COLO668 (cell line): Measurements from ENCODE around the gene HEXIM2.
A peak's percentile ranks its signal among the peaks of the same experiment; 100 is the strongest.
"Not testable (repeated sequence)": the region's sequence is repeated elsewhere in the genome, so short reads cannot be mapped to it uniquely, and the experiment has no call there.

Experiments used
- DNase-seq: peaks from one replicate; lab custom pipeline; 2025; ENCODE audit not compliant: unreplicated experiment; lab: John Stamatoyannopoulos, UW

Gene HEXIM2, protein sequence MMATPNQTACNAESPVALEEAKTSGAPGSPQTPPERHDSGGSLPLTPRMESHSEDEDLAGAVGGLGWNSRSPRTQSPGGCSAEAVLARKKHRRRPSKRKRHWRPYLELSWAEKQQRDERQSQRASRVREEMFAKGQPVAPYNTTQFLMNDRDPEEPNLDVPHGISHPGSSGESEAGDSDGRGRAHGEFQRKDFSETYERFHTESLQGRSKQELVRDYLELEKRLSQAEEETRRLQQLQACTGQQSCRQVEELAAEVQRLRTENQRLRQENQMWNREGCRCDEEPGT

DNA sequence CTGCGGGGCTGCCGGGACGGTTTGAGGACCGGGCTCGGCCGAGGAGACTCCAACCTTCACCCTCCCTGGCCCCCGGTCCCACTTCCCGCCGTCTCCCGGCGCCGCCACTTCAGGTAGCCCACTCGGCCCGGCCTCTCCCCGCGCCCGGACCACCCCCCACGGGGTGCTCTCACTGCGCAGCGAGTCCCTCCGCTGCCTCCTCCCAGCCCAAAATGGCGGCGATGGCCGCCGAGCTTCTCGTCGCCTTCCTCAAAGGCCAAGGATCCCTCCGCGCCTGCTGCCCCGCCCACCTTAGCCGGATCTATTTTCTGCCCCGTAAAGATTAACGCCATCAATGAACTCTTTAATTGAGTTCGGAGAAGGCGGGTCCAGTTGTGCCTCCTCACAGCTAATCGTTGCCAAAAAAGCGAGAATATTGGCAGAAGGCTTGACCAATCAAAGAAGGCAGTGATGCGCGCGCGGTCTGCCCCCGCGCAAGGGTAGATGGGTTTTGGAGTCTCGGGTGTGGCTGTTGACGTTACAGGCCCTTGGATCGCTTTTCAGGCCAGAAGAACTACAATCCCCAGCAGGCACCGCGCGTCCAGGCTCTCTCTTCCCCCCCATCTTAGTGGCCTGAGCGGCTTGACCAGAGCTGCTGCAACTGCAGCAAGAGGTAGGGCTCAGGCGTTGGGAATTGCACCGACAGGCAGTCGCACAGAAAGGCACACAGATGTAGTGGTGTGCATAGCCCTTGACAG, at the start of gene HEXIM2:
HEXIM2 (plus strand) TSS at position 588 of the 737 bp plus-strand sequence. CDS start 919 bp downstream, outside the sequence.
- peak; percentile 99 for DNase-seq

DNA sequence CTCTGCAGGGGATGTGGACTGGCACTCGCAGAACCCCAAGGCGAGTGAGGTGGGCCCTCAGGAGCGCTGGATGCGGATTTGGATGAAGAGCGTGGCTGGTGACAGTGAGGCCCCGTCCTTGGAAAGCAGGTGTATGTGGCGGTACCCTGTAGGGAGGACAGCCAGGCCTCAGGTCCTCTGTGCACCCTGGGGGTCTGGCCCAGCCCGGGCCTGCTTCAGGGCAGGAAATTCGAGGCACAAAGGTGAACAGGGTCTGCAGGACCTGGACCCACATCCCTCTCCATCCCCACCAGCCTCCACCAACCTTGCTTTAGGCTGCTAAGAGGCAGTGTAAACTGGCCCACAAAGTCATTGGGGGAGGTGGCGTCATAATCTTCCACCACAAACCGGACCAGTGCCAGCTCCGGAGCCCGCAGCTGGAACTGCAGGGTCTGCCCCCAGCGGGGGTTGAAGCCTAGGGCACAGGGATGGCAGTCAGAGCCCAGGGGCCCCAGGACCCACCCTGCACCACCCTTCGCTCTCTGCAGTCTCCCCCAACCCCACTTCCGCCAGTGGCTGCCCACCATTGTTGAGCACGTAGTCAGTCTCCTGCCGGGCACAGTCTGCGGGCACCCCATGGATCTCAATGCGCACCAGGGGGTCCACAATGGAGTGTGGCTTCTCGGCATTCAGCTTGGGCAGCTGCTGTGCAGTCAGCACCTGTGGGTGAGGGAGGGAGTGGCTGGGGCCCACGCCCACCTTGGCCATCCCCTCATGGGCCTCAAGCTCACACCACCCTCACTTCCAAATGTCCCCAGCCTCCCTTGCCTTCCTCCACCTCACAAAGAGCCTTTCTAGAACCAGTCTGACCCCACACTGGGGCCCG, 48.9 kb upstream of the HEXIM2 start:
- no peak for DNase-seq

DNA sequence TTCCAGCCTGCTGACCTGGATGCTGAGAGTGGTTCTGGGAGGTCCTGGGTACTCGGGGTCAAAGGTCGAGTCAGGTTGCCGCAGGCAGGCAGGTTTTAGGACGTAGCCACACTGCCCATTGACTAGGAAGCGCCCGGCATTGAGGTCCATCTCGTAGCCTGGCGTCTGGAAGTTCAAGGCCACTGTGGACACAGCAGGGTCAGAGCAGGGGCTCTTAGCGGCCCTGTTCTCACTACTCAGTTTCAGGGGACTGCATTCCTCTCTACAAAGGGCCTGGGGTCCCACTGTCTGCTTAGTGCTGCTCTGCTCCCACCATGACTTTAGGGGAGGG, 48.3 kb upstream of the HEXIM2 start:
- DNase-seq, result no peak

DNA sequence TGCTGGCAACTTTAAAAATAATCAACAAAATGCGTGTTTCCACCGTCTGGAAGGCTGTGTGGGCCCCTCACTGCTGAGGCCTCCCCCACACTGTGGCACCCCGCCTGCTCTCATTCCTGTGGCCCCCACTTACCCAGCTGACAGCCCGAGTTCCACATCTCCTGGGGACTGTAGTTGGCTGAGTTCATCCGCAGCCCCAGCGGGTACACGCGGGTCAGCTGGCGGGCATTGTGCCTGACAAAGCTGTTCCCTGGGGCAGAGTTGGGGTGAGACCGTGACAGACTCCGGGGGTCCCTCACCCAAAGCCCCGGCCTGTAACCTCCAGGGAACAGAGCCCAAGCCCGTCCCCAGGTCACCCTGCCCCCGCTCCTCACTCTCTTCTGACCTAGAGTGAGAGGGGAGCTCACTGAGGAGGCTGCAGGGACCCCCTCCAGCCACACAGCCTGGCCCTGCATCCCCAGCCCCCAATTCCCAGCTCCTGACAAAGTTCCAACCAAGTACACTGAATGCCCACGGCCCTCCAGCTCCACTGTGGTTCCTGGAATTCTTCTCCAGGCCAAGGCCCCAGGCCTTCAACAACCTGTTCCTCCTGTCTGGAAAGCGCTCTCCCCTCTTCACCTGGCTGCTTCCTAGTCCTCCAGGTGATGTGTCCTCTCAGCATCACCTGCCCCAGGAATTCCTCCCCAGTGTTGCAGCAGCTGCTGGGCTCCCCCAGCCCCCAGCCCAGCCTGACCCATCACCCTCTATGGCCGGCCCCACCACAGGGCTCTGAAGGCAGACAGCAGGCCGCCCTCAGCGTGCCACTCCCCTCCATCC, 47.4 kb upstream of the HEXIM2 start:
- no peak for DNase-seq

DNA sequence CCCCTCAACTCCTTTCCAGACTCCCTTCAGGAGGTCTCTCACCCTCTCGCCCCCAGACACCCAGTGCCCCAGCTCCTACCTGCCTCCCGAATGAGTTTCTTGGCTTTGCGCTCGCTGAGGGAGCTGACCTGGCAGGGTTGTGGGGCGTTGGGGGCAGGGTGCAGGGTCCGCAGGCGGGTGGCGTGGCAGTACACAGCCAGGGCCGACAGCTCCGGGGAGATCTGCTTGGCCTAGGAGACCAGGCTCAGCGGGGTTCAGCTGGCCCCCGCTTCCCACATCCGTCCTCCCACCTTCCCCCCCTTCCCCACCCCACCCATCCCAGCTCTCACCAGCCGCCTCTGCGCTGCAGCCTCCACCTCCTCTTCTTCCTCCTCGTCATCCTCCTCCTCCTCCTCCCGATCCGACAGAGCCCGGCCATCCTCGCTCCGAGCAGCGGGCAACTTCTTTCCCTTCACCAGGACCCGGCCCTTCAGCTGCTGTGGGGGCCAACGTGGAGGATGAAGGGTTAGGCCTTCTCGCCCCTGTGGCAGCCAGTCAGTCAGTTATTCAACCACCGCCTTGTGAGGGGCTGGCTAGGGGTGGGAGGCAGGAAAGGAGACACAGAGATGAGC, 46.6 kb upstream of the HEXIM2 start:
- no peak for DNase-seq

DNA sequence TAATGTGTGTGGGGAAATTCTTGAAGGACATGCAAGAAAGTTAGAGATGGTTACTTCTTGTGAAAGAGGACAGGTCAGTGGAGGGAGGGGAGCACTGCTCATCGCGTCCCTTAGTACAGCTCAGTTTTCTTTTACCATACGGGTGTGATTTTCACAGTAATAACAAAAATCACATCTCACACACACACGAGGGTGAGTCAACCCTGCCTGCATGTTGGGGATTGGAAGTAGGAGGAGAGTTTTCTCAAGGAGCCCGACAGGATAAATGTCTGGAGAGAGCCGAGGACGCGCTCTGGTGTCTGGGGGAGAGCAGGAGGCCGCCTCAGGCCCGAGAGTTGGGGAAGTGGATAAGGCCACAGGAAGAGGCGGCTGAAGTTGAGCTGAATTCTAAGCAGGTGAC, 45.8 kb upstream of the HEXIM2 start:
- no peak for DNase-seq

DNA sequence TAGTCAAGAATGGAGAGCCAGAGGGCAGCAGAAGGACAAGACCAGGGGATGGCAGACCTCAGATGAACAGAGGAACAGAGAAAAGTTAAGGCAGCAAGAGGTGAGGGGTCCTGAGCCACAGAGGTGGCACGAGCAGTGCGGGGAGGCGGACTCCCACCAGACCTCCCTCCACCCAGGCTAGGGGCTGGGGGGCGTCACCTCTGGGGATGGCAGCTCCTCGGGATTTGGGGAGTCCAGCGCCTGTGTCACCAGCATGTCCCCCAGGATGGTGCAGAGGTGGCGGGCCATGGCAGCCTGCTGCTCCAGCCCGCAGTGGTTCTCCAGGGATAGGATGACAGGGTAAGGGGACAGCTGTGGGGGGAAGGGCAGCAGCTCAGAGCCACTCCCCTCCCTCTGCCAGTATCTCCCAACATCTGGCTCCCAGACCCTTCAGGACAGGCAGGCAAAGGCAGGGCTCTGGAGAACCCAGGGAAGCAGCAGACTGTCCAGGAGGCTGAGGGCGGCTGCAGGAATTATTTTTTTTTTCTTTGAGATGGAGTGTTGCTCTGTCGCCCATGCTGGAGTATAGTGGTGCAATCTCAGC, 45.1 kb upstream of the HEXIM2 start:
- DNase-seq, result no peak

DNA sequence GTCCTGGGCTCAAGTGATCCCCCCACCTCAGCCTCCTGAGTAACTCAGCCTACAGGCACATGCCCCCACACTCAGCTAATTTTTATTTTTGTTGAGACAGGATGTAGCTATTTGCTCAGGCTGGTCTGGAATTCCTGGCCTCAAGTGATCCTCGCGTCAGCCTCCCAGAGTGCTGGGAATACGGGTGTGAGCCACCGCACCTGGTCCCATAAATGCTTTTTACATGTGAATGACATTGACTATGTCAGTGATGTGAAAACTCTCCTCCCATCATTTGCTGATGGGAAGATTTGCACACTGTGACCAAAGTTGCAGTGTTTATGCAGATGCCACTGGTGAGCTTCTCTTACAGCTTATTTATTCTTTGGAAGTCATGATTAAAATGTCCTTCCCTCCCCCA, 44.3 kb upstream of the HEXIM2 start:
- DNase-seq, result no peak

DNA sequence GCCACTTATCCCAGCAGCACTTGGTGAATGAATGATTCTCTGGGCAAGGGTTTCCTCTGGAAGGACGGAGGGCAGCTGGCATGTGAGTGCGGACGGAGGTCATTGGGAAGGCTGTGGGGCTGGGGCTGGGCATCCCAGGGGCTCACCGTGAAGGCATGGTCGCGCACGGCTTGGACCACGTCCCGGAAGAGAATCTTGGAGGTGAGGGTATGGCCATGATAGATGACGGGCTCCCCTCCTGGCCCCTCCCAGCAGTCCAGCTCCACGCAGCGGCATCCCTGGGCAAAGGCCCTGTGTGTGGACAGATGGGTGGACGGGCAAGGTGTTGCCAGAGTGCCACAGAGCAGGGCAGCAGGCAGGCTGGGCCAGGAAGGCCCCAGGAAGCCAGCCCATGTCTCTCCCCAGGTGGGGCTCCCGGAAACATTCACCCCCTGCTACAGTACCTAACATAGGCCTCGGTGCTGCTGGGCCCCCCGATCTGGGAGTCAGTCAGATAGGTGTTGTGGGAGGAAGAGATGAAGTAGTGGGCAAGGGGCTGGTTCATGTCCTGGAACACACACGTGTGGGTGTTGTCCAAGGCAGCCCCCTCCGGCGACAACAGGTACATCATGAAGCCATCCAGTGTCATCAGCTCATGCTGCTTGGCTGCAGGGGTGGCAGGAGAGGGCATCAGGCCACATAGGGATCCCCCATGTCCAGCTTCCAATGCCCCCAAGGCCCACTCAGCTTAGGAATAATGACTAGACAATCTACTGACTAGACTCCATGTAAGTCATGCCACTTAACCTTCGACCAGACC, 43.6 kb upstream of the HEXIM2 start:
- no peak for DNase-seq

DNA sequence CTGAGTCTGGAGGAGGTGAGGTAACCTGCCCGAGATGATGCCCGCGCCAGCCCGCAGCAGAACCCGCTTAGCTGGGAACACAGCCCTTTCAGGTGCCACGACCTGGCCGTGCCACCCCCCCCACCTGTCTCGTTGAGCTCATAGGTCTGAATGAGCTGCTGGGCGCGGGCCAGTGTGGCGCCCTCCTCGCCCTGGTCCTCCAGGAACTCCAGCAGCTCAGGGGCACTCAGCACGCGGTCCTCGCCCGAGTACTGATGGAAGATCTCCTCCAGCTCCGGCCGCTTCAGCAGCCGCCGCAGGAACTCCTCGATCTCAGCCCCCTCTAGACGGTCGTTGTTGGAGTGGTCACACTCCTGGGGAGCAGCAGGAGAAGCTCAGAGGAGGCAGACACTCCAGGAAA, 43.0 kb upstream of the HEXIM2 start:
- no peak for DNase-seq

DNA sequence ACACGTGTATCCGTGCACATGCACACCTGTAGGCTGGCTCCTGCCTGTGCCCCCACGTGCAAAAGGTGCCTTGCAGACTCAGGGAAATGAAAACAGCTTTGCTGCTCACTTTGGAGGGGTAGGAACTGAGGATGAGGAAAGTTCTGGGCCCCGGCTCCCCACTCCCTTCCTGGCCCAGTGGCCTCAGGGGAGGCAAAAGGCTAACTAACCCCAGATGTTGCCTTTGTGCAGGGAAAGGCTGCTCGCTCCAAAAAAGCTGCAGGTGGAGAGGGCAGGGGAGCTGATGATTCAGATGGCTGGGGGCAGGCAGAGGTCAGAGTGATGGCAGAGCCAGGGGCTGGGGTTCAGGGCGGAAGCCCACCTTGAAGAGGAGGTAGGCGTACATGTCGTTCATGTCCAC, 41.7 kb upstream of the HEXIM2 start:
- DNase-seq, result no peak

DNA sequence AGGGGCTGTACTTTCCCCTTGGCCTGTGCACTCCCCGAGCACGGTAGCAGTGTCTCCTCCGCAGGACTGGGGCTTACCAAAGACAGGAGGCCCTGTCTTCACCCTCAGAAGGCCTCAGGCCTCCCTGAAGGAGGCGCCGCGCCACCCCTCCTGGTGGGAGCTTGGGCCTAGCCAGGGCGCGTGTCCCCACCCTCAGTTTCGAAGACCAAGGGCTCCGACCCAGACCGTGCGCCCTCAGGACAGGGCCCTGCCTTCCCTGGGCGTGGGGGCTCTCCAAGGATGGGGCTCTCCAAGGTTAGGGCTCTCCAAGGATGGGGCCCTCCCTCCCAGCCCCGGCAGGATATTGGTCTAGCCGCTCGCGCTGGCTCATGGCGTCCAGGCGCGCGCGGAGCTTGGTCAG, 41.1 kb upstream of the HEXIM2 start:
- DNase-seq, result no peak

DNA sequence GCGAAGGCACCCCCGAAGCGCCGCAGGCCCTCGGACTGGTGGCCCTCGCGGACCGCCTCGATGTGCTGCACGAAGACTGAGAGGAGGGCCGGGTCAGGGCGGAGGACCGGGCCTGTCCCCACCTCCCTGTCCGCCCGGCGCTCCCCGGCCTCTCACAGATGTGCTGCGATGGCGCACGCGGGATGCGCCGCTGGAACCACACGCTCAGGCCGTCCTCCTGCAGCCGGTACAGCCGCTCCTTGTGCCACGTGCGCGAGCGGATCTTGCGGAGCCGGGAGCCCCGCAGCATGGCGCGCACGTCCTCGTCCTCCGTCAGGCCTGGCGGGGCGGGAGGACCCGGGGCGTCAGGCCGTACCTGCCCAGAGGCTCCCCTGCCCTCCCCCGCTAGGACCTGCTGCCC, 40.6 kb upstream of the HEXIM2 start:
- no peak for DNase-seq

DNA sequence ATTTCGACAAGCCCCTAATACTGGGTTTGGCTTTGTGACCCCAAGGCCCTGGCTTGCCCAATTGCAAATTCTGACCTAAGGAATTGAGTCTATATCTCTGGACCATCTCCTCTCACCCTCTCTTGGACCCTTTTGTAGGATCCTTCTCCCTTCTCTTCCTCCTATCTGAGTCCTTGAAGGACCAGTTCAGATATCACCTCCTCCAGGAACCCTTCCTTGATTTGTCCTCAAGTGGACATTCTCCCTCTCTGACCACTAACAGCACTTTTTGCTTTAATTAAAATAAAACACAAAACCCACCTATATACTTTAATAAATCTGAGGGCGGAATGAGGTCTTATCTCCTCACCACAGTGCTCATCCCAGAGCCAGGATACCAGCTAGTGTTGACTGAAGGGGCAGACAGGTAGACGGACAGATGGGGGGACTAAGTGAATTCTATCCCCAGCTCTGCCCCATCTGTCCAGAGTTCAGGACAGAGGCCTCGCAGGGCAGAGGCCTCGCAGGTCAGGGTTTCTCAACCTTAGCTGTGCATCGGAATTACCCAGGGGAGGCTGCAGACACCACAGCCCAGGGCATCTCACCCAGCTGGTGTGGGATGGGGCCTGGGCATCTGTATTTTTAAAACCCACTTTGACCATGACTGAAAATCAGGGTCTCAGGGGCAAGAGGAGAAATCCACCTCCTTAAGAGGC, 38.5 kb upstream of the HEXIM2 start:
- DNase-seq, result no peak

DNA sequence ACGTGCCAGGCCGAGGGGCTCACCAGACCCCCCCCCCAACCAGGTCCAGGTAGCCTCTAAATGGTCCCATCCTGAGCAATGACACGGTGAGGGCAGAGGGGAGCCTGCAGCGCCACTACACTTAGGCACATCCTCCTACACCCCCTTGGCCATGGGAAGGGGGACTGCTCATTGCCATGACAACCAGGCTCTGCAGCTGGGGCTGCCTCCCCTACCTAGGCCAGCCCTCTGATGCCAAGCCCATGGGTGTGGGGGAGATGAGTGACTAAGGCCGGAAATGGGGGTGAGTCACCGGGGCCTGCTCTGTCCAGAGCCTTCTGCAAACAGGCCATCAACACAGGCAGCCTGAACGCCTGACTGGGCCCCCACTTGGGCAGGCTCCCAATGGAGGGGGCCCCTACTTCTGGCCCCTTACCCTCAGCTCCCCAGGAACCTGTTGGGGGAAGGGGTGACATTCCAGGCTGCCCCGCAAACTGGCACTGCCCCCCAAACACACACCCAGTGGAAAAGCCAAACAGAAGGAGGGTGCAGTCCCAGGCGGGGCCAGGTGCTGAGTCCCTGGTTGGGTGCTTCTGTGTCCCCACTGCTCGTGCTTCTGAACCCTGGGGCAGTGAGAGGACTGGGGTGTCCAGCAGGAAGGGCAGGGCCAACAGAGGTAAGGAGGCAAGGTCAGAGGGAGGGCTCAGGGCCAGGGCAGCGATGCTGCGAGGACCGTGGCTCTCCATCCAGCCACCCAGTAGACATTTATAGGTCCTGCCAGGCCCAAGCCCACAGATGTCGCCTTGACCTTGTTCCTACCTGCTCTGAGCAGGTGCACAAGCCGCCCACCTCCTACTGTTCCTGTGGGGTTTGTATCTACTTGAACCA, 37.5 kb upstream of the HEXIM2 start:
- peak; percentile 61 for DNase-seq

DNA sequence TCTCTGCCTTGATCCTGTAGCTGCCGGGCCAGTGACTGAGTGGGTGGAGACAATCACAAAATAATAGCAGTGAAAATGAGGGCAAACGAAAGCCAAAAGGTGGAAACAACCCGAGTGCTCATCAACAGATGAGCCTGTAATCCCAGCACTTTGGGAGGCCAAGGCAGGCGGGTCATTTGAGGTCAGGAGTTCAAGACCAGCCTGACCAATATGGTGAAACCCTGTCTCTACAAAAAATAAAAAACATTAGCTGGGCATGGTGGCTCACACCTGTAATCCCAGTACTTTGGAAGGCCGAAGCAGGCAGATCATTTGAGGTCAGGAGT, 36.9 kb upstream of the HEXIM2 start:
- not testable (repeated sequence) for DNase-seq

DNA sequence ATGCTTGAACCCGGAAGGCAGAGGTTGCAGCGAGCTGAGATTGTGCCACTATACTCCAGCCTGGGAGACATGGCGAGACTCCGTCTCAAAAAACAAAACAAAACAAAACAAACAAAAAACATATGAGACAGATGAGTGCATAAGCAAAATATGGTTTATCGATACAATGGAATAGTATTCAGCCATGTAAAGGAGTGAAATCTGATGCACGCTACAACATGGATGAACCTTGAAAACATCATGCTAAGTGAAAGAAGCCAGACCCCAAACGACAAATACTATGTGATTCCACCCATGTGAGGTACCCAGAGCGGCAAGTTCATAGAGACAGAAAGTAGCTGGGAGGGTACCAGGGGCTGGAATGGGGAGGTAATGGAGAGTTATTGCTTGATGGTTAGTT, 36.2 kb upstream of the HEXIM2 start:
- DNase-seq, result no peak

DNA sequence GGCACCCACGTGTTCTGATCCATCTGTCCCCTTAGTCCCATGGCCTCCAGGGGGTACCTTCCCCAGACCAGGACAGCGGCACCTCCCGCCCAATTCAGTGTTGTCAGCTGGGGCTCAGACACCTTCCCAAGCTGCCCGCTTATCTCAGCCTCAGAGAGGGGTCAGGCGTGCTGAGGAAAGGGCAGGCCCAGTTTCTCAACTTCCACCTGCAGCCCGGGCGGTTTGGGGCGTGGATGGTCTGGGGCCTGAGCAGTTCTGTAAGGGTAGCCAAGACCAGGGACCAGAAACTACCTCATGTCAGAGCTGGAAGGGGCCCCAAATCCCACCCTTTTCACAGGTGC, 34.5 kb upstream of the HEXIM2 start:
- DNase-seq, result no peak
